ENCODE results near the gene UBE2V1.
A peak's percentile ranks its signal among the peaks of the same experiment; 100 is the strongest.
"Not testable (repeated sequence)": the region's sequence is repeated elsewhere in the genome, so short reads cannot be mapped to it uniquely, and the experiment has no call there.

The UBE2V1 gene

GRCh38 chr20:50094522-50094921, 18.4 kb downstream of the UBE2V1 start:
- no peak for DNase-seq (ENCODE audit: low read depth)

- no peak for DNase-seq (ENCODE audit: low read depth)
Measured at GRCh38 chr20:50093240-50093639, 19.7 kb downstream of the UBE2V1 start.

- DNase-seq (ENCODE audit: low read depth), result no peak
Measured at GRCh38 chr20:50092436-50092835, 20.5 kb downstream of the UBE2V1 start.

GRCh38 chr20:50089787-50090177, 23.2 kb downstream of the UBE2V1 start:
- no peak for DNase-seq (ENCODE audit: low read depth)

- no peak for DNase-seq (ENCODE audit: low read depth)
Measured at GRCh38 chr20:50089140-50089786, 23.7 kb downstream of the UBE2V1 start.

GRCh38 chr20:50088022-50088421, 24.9 kb downstream of the UBE2V1 start:
- DNase-seq (ENCODE audit: low read depth), result no peak

- peak; percentile 51 for DNase-seq (ENCODE audit: low read depth)
Measured at GRCh38 chr20:50085481-50086365, 27.2 kb downstream of the UBE2V1 start.

- no peak for DNase-seq (ENCODE audit: low read depth)
Measured at GRCh38 chr20:50085146-50085480, 27.8 kb downstream of the UBE2V1 start.

- no peak for DNase-seq (ENCODE audit: low read depth)
Measured at GRCh38 chr20:50083034-50083433, 29.9 kb downstream of the UBE2V1 start.

GRCh38 chr20:50082056-50082455, 30.9 kb downstream of the UBE2V1 start:
- not testable (repeated sequence) for DNase-seq (ENCODE audit: low read depth)

- no peak for DNase-seq (ENCODE audit: low read depth)
Measured at GRCh38 chr20:50077818-50078601, 34.9 kb downstream of the UBE2V1 start.

GRCh38 chr20:50073500-50073899, 39.5 kb downstream of the UBE2V1 start:
- no peak for DNase-seq (ENCODE audit: low read depth)

GRCh38 chr20:50071039-50071888, 41.7 kb downstream of the UBE2V1 start:
- peak; percentile 53 for DNase-seq (ENCODE audit: low read depth)

- no peak for DNase-seq (ENCODE audit: low read depth)
Measured at GRCh38 chr20:50070361-50070760, 42.6 kb downstream of the UBE2V1 start.

GRCh38 chr20:50068041-50068651, 44.8 kb downstream of the UBE2V1 start:
- no peak for DNase-seq (ENCODE audit: low read depth)

GRCh38 chr20:50067461-50067860, 45.5 kb downstream of the UBE2V1 start:
- DNase-seq (ENCODE audit: low read depth), result no peak

- DNase-seq (ENCODE audit: low read depth), result no peak
Measured at GRCh38 chr20:50067018-50067417, 45.9 kb downstream of the UBE2V1 start.

- no peak for DNase-seq (ENCODE audit: low read depth)
Measured at GRCh38 chr20:50066161-50066834, 46.7 kb downstream of the UBE2V1 start.

- DNase-seq (ENCODE audit: low read depth), result no peak
Measured at GRCh38 chr20:50065325-50065615, 47.7 kb downstream of the UBE2V1 start.

GRCh38 chr20:50063763-50064162, 49.2 kb downstream of the UBE2V1 start:
- DNase-seq (ENCODE audit: low read depth), result not testable (repeated sequence)
